ENCODE measurements around the gene APLP2.

The APLP2 gene

GRCh38 chr11:130156108-130157022 is 86.7 kb downstream of the APLP2 start:
- H3K4me1 ChIP-seq (ENCODE audit: insufficient read depth, low read length) = no peaks in the 10 kb centered on the region

GRCh38 chr11:130157101-130157500 is 87.4 kb downstream of the APLP2 start:
- Histone ChIP-seq H2AFZ (ENCODE audit: low read depth, low read length) (no peak overlapping the region), H3K4me1 (ENCODE audit: insufficient read depth, low read length) (no peaks in the 10 kb centered on the region), H3K4me2 (ENCODE audit: insufficient read depth, low read length) (no peak overlapping the region), H3K79me2 (ENCODE audit: insufficient read depth, low read length) (no peaks in the 10 kb centered on the region), H3K4me3 (ENCODE audit: low read depth in 1 of 2, low read length in 2 of 2) (no peak overlapping the region), H3K9me3 (ENCODE audit: insufficient read depth, low read length, severe bottlenecking) (no peaks in the 10 kb centered on the region), H3K27ac (ENCODE audit: low read length) (no peak overlapping the region), H3K9ac (ENCODE audit: low read depth, low read length) (no peak overlapping the region), H3K27me3 (ENCODE audit: insufficient read depth, low read length, poor library complexity) (no peaks in the 10 kb centered on the region), H3K36me3 (ENCODE audit: insufficient read depth, low read length) (no peaks in the 10 kb centered on the region), H4K20me1 (ENCODE audit: insufficient read depth, low read length) (0 out of 2 replicates have a peak, but pooled peaks cover 1% of the 10 kb centered on the region)
- ATAC-seq (ENCODE audit: insufficient read depth, low read depth) (no peak), DNase-seq (no peak)
- TF ChIP-seq EZH2 (IDR thresholded peaks at IDR 0.05; ENCODE audit: borderline replicate concordance, low read depth, low read length, severe bottlenecking) = no peak
- no peak for TF ChIP-seq CTCF (IDR thresholded peaks at IDR 0.05; ENCODE audit: borderline replicate concordance, extremely low read depth, low read length, poor library complexity, severe bottlenecking)

More at GRCh38 chr11:130156108-130157022, 86.7 kb downstream of the APLP2 start:
- Histone ChIP-seq H2AFZ (ENCODE audit: low read depth, low read length) (no peak overlapping the region), H3K4me3 (ENCODE audit: low read depth in 1 of 2, low read length in 2 of 2) (no peak overlapping the region), H3K9me3 (ENCODE audit: insufficient read depth, low read length, severe bottlenecking) (no peaks in the 10 kb centered on the region), H3K9ac (ENCODE audit: low read depth, low read length) (no peak overlapping the region), H3K27ac (ENCODE audit: low read length) (no peak overlapping the region), H3K79me2 (ENCODE audit: insufficient read depth, low read length) (no peaks in the 10 kb centered on the region), H3K36me3 (ENCODE audit: insufficient read depth, low read length) (no peaks in the 10 kb centered on the region), H3K27me3 (ENCODE audit: insufficient read depth, low read length, poor library complexity) (no peaks in the 10 kb centered on the region), H4K20me1 (ENCODE audit: insufficient read depth, low read length) (no peaks in the 10 kb centered on the region), H3K4me2 (ENCODE audit: insufficient read depth, low read length) (no peak overlapping the region)
- DNase-seq (no peak), ATAC-seq (ENCODE audit: insufficient read depth, low read depth) (no peak)
- TF ChIP-seq EZH2 (IDR thresholded peaks at IDR 0.05; ENCODE audit: borderline replicate concordance, low read depth, low read length, severe bottlenecking) (no peak), CTCF (IDR thresholded peaks at IDR 0.05; ENCODE audit: borderline replicate concordance, extremely low read depth, low read length, poor library complexity, severe bottlenecking) (no peak)

- no peaks in the 10 kb centered on the region for H3K27me3 ChIP-seq (ENCODE audit: insufficient read depth, low read length, poor library complexity)
Measured at GRCh38 chr11:130157840-130158239, 88.1 kb downstream of the APLP2 start.

More at GRCh38 chr11:130157840-130158239, 88.1 kb downstream of the APLP2 start:
- Histone ChIP-seq H3K36me3 (ENCODE audit: insufficient read depth, low read length) (no peaks in the 10 kb centered on the region), H3K9ac (ENCODE audit: low read depth, low read length) (no peak overlapping the region), H4K20me1 (ENCODE audit: insufficient read depth, low read length) (0 out of 2 replicates have a peak, but pooled peaks cover 4% of the 10 kb centered on the region), H3K4me2 (ENCODE audit: insufficient read depth, low read length) (no peak overlapping the region), H3K27ac (ENCODE audit: low read length) (no peak overlapping the region), H2AFZ (ENCODE audit: low read depth, low read length) (no peak overlapping the region), H3K4me1 (ENCODE audit: insufficient read depth, low read length) (no peaks in the 10 kb centered on the region), H3K79me2 (ENCODE audit: insufficient read depth, low read length) (no peaks in the 10 kb centered on the region), H3K9me3 (ENCODE audit: insufficient read depth, low read length, severe bottlenecking) (no peaks in the 10 kb centered on the region), H3K4me3 (ENCODE audit: low read depth in 1 of 2, low read length in 2 of 2) (no peak overlapping the region)
- ATAC-seq (ENCODE audit: insufficient read depth, low read depth) (no peak), DNase-seq (no peak)
- no peak for TF ChIP-seq CTCF (IDR thresholded peaks at IDR 0.05; ENCODE audit: borderline replicate concordance, extremely low read depth, low read length, poor library complexity, severe bottlenecking)
- TF ChIP-seq EZH2 (IDR thresholded peaks at IDR 0.05; ENCODE audit: borderline replicate concordance, low read depth, low read length, severe bottlenecking) = no peak

Measured in DND-41 (cell line).